Measurements from ENCODE around the gene URGCP.

Gene URGCP

DNA sequence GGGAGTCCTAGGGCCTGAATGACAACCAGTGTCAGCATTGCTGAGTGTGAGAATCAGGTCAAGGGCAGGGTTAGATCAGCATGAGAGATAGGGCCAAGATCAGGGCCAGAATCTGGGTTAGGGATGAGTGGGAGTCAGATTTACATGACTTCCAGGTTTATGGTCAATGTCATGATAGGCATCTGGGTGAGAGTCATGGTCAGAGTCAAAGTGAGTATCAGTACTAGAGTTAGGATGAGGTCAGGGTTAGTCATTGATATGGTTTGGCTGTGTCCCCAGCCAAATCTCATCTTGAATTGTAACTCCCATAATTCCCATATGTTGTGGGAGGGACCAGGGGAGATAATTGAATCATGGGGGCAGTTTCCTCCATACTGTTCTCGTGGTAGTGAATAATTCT lies 49.4 kb downstream of the URGCP start:
- no peak overlapping the region for H3K4me3 ChIP-seq (replicated peaks in 1 of 2; ENCODE audit: low read depth in 2 of 2, low read length in 2 of 2)
- TF ChIP-seq, protein P1, sequence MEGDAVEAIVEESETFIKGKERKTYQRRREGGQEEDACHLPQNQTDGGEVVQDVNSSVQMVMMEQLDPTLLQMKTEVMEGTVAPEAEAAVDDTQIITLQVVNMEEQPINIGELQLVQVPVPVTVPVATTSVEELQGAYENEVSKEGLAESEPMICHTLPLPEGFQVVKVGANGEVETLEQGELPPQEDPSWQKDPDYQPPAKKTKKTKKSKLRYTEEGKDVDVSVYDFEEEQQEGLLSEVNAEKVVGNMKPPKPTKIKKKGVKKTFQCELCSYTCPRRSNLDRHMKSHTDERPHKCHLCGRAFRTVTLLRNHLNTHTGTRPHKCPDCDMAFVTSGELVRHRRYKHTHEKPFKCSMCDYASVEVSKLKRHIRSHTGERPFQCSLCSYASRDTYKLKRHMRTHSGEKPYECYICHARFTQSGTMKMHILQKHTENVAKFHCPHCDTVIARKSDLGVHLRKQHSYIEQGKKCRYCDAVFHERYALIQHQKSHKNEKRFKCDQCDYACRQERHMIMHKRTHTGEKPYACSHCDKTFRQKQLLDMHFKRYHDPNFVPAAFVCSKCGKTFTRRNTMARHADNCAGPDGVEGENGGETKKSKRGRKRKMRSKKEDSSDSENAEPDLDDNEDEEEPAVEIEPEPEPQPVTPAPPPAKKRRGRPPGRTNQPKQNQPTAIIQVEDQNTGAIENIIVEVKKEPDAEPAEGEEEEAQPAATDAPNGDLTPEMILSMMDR (IDR thresholded peaks at IDR 0.05; ENCODE audit: low read depth, low read length), result no peak
- peak in 1 of 2 donors; percentile 27 for DNase-seq (ENCODE audit: low read depth in 2 of 2)

DNA sequence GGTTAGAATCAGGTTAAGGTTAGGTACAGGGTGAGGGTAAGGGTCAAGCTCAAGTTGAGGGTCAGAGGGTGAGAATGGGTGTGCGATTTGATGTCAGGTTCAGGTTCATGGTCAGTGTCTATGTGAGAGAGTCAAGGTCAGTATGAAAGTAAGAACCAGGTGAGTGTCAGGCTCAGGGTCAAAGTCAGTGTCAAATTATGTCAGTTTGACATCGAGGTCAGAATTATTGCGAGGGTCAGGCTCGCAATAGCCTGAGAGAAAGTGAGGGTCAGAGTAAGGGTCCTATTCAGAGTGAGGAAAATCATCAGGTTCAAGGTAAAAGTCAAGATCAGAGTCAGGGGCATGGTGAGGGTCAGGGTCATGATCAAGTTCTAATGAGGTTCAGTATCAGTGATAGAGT lies 50.1 kb downstream of the URGCP start:
- DNase-seq (ENCODE audit: low read depth in 2 of 2), result no peak
- TF ChIP-seq, protein P1 (IDR thresholded peaks at IDR 0.05; ENCODE audit: low read depth, low read length), result no peak

DNA sequence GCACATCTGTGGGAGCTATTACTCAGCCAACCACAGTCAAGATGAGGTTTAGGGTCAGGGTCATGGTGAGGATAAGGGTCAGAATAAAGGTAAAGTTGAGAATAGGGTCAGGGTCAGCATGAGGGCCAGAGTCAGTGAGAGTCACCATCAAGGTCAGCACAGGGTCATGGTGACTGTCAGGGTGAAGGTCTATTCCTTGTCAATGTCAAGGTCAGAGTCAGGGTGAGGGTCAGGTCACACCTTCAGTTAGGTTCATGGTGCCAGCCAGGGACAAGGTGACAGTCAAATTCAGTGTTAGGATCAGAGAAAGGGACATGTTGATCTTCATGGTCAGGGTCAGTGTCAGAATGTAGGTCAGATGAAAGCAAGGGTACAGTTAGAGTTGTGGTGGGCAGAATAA lies 51.2 kb downstream of the URGCP start:
- TF ChIP-seq, protein P1 (IDR thresholded peaks at IDR 0.05; ENCODE audit: low read depth, low read length), result no peak
- no peak overlapping the region for H3K4me3 ChIP-seq (replicated peaks in 1 of 2; ENCODE audit: low read depth in 2 of 2, low read length in 2 of 2)
- no peak for DNase-seq (ENCODE audit: low read depth in 2 of 2)

More for the DNA sequence above, 50.1 kb downstream of the URGCP start:
- H3K4me3 ChIP-seq (replicated peaks in 1 of 2; ENCODE audit: low read depth in 2 of 2, low read length in 2 of 2), result no peak overlapping the region

DNA sequence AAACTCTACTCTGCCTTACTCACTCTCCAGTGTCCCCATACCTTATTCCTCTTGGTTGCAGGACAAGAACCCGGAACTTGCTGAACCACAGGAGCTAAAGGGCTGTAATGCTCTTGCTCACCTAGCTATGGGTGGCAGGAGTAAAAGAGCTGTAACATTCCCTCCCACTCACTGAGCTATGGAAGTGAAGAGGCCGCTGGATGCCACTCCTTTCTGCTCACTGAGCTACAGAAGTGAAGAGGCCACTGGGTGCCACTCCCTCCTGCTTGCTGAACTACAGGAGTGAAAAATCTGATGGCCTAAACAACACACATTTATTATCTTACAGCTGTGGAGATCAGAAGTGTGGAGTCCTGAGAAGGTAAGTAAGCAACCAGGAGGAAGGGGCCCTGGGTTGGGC lies 54.6 kb downstream of the URGCP start:
- DNase-seq (ENCODE audit: low read depth in 2 of 2), result no peak
- no peak overlapping the region for H3K4me3 ChIP-seq (replicated peaks in 1 of 2; ENCODE audit: low read depth in 2 of 2, low read length in 2 of 2)

DNA sequence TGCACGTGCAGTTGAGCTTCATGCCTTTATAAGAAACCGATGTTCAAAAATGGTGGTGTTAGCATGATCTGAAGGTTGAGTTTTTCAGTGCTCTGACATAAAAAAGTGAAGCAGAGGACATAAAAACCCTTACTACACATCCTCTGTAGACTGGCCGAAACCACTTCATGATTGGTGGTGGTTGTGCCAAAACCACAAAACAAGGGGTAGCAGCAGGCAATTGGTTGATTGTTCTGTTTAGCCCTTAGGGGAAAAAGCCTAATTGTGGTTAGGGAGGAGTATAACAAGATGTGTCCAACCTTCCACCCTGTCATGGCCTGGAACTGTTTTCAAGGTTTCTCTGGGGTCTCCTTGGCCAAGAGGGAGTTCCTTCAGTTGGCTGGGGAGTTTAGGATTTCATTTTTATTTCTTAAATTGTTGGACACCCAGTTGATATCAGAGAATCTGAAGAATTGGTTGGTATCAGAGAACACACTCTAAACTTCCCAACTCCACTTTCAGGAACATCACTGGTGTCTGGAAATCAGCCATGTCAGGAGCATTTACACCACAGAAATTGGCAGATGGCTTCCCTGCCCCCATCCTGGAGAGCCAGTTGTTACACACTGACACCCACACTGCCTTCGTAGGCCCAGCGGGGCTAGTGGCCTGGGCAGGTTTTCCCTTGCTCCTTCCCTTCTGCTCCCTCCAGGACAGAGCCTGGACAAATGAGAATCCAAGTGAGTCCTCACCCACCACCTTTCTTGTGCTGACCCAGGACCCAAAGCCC lies 55.9 kb downstream of the URGCP start:
- TF ChIP-seq, protein P1 (IDR thresholded peaks at IDR 0.05; ENCODE audit: low read depth, low read length), result no peak
- no peak for DNase-seq (ENCODE audit: low read depth in 2 of 2)
- H3K4me3 ChIP-seq (replicated peaks in 1 of 2; ENCODE audit: low read depth in 2 of 2, low read length in 2 of 2), result no peak overlapping the region

More for the DNA sequence above, 54.6 kb downstream of the URGCP start:
- TF ChIP-seq, protein P1 (IDR thresholded peaks at IDR 0.05; ENCODE audit: low read depth, low read length), result no peak

DNA sequence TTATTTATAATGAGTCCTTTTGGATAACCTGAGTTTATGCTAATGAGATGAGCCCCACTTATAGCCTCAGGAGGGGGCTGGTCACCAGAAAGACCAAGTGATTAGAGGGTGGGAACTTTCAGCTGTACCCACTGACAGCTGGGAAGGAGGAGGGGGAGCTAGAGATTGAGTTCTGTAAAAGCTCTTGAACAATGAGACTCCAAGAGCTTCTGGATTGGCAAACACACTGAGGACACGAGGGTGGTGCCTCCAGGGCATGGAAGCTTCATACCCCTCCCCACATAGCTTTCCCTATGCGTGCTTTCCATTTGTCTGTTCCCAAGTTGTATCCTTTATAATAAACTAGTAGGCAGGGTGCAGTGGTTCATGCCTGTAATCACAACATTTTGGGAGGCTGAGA lies 57.3 kb downstream of the URGCP start:
- no peak for DNase-seq (ENCODE audit: low read depth in 2 of 2)
- TF ChIP-seq, protein P1 (IDR thresholded peaks at IDR 0.05; ENCODE audit: low read depth, low read length), result no peak

More for the DNA sequence above, 57.3 kb downstream of the URGCP start:
- no peak overlapping the region for H3K4me3 ChIP-seq (replicated peaks in 1 of 2; ENCODE audit: low read depth in 2 of 2, low read length in 2 of 2)
